ENCODE measurements around the gene LMAN2L. TPM values are rescaled to one million over a fixed set of nuclear protein-coding genes. Genes with fewer than 3 reads are reported as not detected.

Gene LMAN2L
- total and polyA plus RNA-seq, 2 donors (not counting 1 experiment from before 2014, with no cell fraction given), result 24.7 to 41.1 TPM

DNA sequence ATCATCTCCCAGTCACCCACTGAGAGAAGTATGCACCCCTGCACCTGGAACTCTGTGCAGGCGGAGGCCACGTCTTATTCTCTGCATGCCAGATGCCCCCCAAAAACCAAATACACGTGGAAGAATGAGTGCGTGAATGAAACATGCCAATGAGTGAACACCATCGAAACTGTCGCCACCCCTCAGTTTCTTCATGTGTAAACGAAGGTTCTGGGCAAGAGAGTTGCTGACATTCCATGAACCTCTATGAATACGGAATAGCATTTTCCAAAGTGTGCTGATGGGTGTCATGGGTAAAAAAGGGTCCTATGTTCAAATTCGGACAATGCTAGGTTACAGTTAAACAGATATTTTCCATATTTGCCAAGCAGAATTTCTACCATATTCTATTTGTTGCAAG, 77.5 kb downstream of the LMAN2L start:
- Histone ChIP-seq H3K4me2 (ENCODE audit: extremely low read depth, insufficient read depth, low read length) (no peak overlapping the region), H3K27ac (ENCODE audit: insufficient read depth, low read length) (no peak overlapping the region), H2AFZ (ENCODE audit: low read length) (no peak overlapping the region), H3K27me3 (ENCODE audit: control insufficient read depth, insufficient read depth, low read length) (no peaks in the 10 kb centered on the region), H4K20me1 (ENCODE audit: control insufficient read depth, extremely low read depth, insufficient read depth, low read length) (no peaks in the 10 kb centered on the region), H3K4me1 (ENCODE audit: control insufficient read depth, extremely low read depth, insufficient read depth, low read length) (no peaks in the 10 kb centered on the region), H3K9me3 (ENCODE audit: control insufficient read depth, insufficient read depth, low read depth, low read length) (no peaks in the 10 kb centered on the region), H3K36me3 (ENCODE audit: control insufficient read depth, insufficient read depth, low read length) (no peaks in the 10 kb centered on the region), H3K9ac (ENCODE audit: insufficient read depth, low read length) (no peak overlapping the region), H3K4me3 (replicated peaks in 1 of 4; ENCODE audit: control extremely low read depth in 1 of 4, insufficient read depth in 1 of 4, low read depth in 3 of 4, low read length in 4 of 4) (no peak overlapping the region), H3K79me2 (ENCODE audit: control insufficient read depth, insufficient read depth, low read length) (no peaks in the 10 kb centered on the region)
- no peak for DNase-seq (ENCODE audit: low read depth in 2 of 2)
- TF ChIP-seq EZH2 (IDR thresholded peaks at IDR 0.05; ENCODE audit: low read length, missing control alignments), result no peak
- TF ChIP-seq, protein P1, sequence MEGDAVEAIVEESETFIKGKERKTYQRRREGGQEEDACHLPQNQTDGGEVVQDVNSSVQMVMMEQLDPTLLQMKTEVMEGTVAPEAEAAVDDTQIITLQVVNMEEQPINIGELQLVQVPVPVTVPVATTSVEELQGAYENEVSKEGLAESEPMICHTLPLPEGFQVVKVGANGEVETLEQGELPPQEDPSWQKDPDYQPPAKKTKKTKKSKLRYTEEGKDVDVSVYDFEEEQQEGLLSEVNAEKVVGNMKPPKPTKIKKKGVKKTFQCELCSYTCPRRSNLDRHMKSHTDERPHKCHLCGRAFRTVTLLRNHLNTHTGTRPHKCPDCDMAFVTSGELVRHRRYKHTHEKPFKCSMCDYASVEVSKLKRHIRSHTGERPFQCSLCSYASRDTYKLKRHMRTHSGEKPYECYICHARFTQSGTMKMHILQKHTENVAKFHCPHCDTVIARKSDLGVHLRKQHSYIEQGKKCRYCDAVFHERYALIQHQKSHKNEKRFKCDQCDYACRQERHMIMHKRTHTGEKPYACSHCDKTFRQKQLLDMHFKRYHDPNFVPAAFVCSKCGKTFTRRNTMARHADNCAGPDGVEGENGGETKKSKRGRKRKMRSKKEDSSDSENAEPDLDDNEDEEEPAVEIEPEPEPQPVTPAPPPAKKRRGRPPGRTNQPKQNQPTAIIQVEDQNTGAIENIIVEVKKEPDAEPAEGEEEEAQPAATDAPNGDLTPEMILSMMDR (conservative IDR thresholded peaks at IDR 0.05 in 1 of 2, IDR thresholded peaks at IDR 0.05 in 1 of 2; ENCODE audit: low read depth in 1 of 2, low read length in 2 of 2), result no peak

DNA sequence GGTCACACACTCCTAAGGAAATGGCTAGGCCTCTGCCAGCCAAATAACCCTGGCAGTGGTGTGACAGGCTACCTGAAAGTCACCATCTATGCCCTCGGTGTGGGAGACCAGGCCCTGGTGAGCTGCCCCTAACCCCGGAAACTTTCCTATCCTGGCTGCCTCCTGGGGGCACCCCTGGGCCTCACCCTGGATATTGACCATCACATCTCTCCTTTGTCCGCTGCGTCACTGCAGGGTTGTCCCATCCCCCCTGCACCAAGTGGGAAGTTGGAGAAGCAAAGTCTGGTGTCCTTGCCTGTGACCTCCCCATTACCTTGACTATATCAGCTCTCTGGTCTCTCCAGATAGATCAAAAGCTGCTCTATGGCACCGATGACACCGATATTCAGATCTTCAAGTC, 78.5 kb downstream of the LMAN2L start:
- H4K20me1 ChIP-seq (ENCODE audit: control insufficient read depth, extremely low read depth, insufficient read depth, low read length), result no peaks in the 10 kb centered on the region
- H3K4me2 ChIP-seq (ENCODE audit: extremely low read depth, insufficient read depth, low read length), result no peak overlapping the region
- H3K27ac ChIP-seq (ENCODE audit: insufficient read depth, low read length), result no peak overlapping the region
- no peak overlapping the region for H3K4me3 ChIP-seq (replicated peaks in 1 of 4; ENCODE audit: control extremely low read depth in 1 of 4, insufficient read depth in 1 of 4, low read depth in 3 of 4, low read length in 4 of 4)
- H3K36me3 ChIP-seq (ENCODE audit: control insufficient read depth, insufficient read depth, low read length), result no peaks in the 10 kb centered on the region
- H3K79me2 ChIP-seq (ENCODE audit: control insufficient read depth, insufficient read depth, low read length), result no peaks in the 10 kb centered on the region
- H3K9ac ChIP-seq (ENCODE audit: insufficient read depth, low read length), result no peak overlapping the region
- no peak for DNase-seq (ENCODE audit: low read depth in 2 of 2)
- no peaks in the 10 kb centered on the region for H3K4me1 ChIP-seq (ENCODE audit: control insufficient read depth, extremely low read depth, insufficient read depth, low read length)
- TF ChIP-seq EZH2 (IDR thresholded peaks at IDR 0.05; ENCODE audit: low read length, missing control alignments), result no peak
- TF ChIP-seq, protein P1 (conservative IDR thresholded peaks at IDR 0.05 in 1 of 2, IDR thresholded peaks at IDR 0.05 in 1 of 2; ENCODE audit: low read depth in 1 of 2, low read length in 2 of 2), result no peak
- H2AFZ ChIP-seq (ENCODE audit: low read length), result no peak overlapping the region
- H3K27me3 ChIP-seq (ENCODE audit: control insufficient read depth, insufficient read depth, low read length), result no peaks in the 10 kb centered on the region
- H3K9me3 ChIP-seq (ENCODE audit: control insufficient read depth, insufficient read depth, low read depth, low read length), result no peaks in the 10 kb centered on the region

DNA sequence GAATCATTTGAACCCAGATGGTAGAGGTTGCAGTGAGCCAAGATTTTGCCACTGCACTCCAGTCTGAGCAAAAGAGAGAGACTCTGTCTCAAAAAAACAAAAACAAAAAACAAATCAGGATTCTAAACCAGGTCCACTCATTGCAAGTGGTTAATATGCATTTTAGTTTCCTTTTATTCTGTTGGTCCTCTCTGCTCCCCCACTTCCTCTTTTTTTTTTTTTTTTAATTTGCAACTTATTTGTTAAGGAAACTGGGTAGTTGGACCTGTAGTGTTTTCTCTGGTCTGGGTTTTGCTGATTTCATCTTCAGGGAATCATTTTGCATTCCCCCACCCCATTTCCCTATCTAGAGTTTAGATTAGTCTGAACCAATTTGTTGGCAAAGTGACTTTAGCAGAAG, 83.3 kb downstream of the LMAN2L start:
- Histone ChIP-seq H3K36me3 (ENCODE audit: control insufficient read depth, insufficient read depth, low read length) (no peaks in the 10 kb centered on the region), H3K4me1 (ENCODE audit: control insufficient read depth, extremely low read depth, insufficient read depth, low read length) (no peaks in the 10 kb centered on the region), H3K9ac (ENCODE audit: insufficient read depth, low read length) (no peak overlapping the region), H3K27ac (ENCODE audit: insufficient read depth, low read length) (no peak overlapping the region), H3K79me2 (ENCODE audit: control insufficient read depth, insufficient read depth, low read length) (no peaks in the 10 kb centered on the region), H2AFZ (ENCODE audit: low read length) (no peak overlapping the region), H3K9me3 (ENCODE audit: control insufficient read depth, insufficient read depth, low read depth, low read length) (no peaks in the 10 kb centered on the region), H4K20me1 (ENCODE audit: control insufficient read depth, extremely low read depth, insufficient read depth, low read length) (no peaks in the 10 kb centered on the region), H3K27me3 (ENCODE audit: control insufficient read depth, insufficient read depth, low read length) (no peaks in the 10 kb centered on the region), H3K4me3 (replicated peaks in 1 of 4; ENCODE audit: control extremely low read depth in 1 of 4, insufficient read depth in 1 of 4, low read depth in 3 of 4, low read length in 4 of 4) (no peak overlapping the region), H3K4me2 (ENCODE audit: extremely low read depth, insufficient read depth, low read length) (no peak overlapping the region)
- DNase-seq (ENCODE audit: low read depth in 2 of 2), result no peak
- TF ChIP-seq, protein P1 (conservative IDR thresholded peaks at IDR 0.05 in 1 of 2, IDR thresholded peaks at IDR 0.05 in 1 of 2; ENCODE audit: low read depth in 1 of 2, low read length in 2 of 2), result no peak
- TF ChIP-seq EZH2 (IDR thresholded peaks at IDR 0.05; ENCODE audit: low read length, missing control alignments), result no peak

Other genes with a start within 250 kb of the LMAN2L start
- not detected in 2 replicates for gene NEURL3, start 234.7 kb downstream of the LMAN2L start, total RNA-seq
- gene NEURL3, start 234.7 kb downstream of the LMAN2L start, polyA plus RNA-seq, result not detected in 2 replicates
- gene ARID5A, start 203.3 kb downstream of the LMAN2L start, total RNA-seq, result 7.2 and 9.7 TPM in 2 replicates
- gene ARID5A, start 203.3 kb downstream of the LMAN2L start, polyA plus RNA-seq, result 4.1 and 5.2 TPM in 2 replicates
- 28.2 and 36.5 TPM in 2 replicates for gene KANSL3, start 101.8 kb downstream of the LMAN2L start, total RNA-seq
- 15.9 and 18.7 TPM in 2 replicates for gene KANSL3, start 101.8 kb downstream of the LMAN2L start, polyA plus RNA-seq
- 0.50 and 0.51 TPM in 2 replicates for gene FER1L5, start 97.3 kb downstream of the LMAN2L start, total RNA-seq
- 0.16 and 0.24 TPM in 2 replicates for gene FER1L5, start 97.3 kb downstream of the LMAN2L start, polyA plus RNA-seq
- gene CNNM4, start 20.8 kb upstream of the LMAN2L start, total RNA-seq, result 2.1 and 3.3 TPM in 2 replicates
- 3.5 and 3.7 TPM in 2 replicates for gene CNNM4, start 20.8 kb upstream of the LMAN2L start, polyA plus RNA-seq
- 9.9 and 13.1 TPM in 2 replicates for gene CNNM3, start 76.2 kb upstream of the LMAN2L start, total RNA-seq
- gene CNNM3, start 76.2 kb upstream of the LMAN2L start, polyA plus RNA-seq, result 4.3 and 5.5 TPM in 2 replicates
- gene ANKRD23, start 104.0 kb upstream of the LMAN2L start, total RNA-seq, result 1.0 and 1.3 TPM in 2 replicates
- 0.41 and 0.70 TPM in 2 replicates for gene ANKRD23, start 104.0 kb upstream of the LMAN2L start, polyA plus RNA-seq
- gene ANKRD39, start 118.0 kb upstream of the LMAN2L start, total RNA-seq, result 4.6 and 5.3 TPM in 2 replicates
- 5.8 and 7.1 TPM in 2 replicates for gene ANKRD39, start 118.0 kb upstream of the LMAN2L start, polyA plus RNA-seq
- gene SEMA4C, start 130.0 kb upstream of the LMAN2L start, total RNA-seq, result 17.5 and 19.8 TPM in 2 replicates
- gene SEMA4C, start 130.0 kb upstream of the LMAN2L start, polyA plus RNA-seq, result 9.4 and 12.7 TPM in 2 replicates
- not detected in 2 replicates for gene FAM178B, start 246.5 kb upstream of the LMAN2L start, total RNA-seq
- not detected in 2 replicates for gene FAM178B, start 246.5 kb upstream of the LMAN2L start, polyA plus RNA-seq